Cardiac fibroblast (primary cell): Measurements from ENCODE around the gene CLINT1.

Experiments used
- DNase-seq, 2 donors: peaks; one replicate each; pipeline versions ENCODE4 v3.0.0 to v3.0.0-alpha.2; 2010; ENCODE audit warnings: low read depth in 2 of 2
- H3K4me3 ChIP-seq, 2 donors: replicated peaks in 1 of 2; 1 replicate in 1 of 2; 2 replicates in 1 of 2; pipeline ENCODE4 v1.5.1; 2011; ENCODE audit warnings: low read depth in 2 of 2, low read length in 2 of 2, mild to moderate bottlenecking in 2 of 2, moderate library complexity in 1 of 2
- CTCF ChIP-seq: IDR thresholded peaks from one replicate; pipeline ENCODE4 v1.5.1; 2011; ENCODE audit warnings: low read depth, mild to moderate bottlenecking, low read length, inconsistent platforms

The CLINT1 gene

GRCh38 chr5:157845914-157846598, 12.9 kb downstream of the CLINT1 start:
- no peak for DNase-seq
- no peak for TF ChIP-seq CTCF
- no peak overlapping the region for H3K4me3 ChIP-seq

- no peak overlapping the region for H3K4me3 ChIP-seq
- no peak for DNase-seq
- TF ChIP-seq CTCF: no peak
Measured at GRCh38 chr5:157842787-157843186, 16.2 kb downstream of the CLINT1 start.

- no peak for TF ChIP-seq CTCF
- no peak overlapping the region for H3K4me3 ChIP-seq
- no peak for DNase-seq
Measured at GRCh38 chr5:157842185-157842584, 16.8 kb downstream of the CLINT1 start.

- TF ChIP-seq CTCF: no peak
- H3K4me3 ChIP-seq: no peak overlapping the region
- no peak for DNase-seq
Measured at GRCh38 chr5:157839157-157839795, 19.7 kb downstream of the CLINT1 start.

- no peak for TF ChIP-seq CTCF
- DNase-seq: no peak
- no peak overlapping the region for H3K4me3 ChIP-seq
Measured at GRCh38 chr5:157836121-157836753, 22.7 kb downstream of the CLINT1 start.

GRCh38 chr5:157835041-157835440, 23.9 kb downstream of the CLINT1 start:
- no peak for DNase-seq
- H3K4me3 ChIP-seq: no peak overlapping the region
- no peak for TF ChIP-seq CTCF
